HG02970 (cell line): ENCODE results near the gene THBS4.
A peak's percentile ranks its signal among the peaks of the same experiment; 100 is the strongest.

Source experiments
- ATAC-seq: cut with Tn5 transposase; IDR thresholded peaks from one replicate; pipeline ENCODE4 v1.9.1; 2021; ENCODE audit warnings: mild to moderate bottlenecking, moderate library complexity, moderate number of reproducible peaks; ENCODE audit not compliant: unreplicated experiment, low FRiP score

The THBS4 gene

DNA sequence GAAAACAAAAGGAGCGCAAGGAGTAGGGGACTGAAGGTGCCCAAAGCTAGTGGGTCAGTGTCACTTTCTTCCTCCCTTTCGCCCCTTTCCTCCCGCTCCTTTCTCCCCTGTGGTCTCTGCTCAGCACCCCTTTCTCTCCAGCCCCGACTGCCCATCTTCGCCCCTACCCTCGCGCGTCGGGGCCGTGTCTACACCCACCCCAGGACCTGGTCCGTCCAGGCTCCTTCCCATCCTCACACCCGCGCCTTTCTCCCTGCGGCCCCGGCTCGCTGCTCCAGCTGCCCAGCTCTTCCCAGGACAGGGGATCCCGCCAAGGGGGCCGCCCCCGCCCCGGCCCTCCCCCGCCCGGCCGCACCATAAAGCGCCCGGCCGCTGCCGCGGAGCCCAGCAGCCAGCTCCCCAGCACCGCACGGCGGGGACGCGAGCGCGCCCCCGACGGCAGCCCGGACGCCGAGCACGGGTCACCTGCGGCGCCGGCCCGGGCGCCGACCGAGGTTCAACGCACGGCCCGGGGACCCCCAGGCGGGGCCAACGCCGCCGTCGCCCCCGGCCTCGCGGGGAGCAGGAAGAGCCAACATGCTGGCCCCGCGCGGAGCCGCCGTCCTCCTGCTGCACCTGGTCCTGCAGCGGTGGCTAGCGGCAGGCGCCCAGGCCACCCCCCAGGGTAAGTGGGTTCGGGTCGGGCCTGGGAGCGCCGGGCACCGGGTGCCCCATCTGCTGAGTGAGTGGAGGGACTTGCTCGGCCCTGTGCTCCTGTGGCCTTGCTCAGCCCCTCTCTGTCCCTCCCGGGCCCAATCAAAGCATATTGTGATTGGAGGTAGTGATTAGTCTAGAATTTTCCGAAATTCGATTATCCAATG lies at the start of gene THBS4:
THBS4 (plus strand) TSS at position 387 of the 860 bp plus-strand sequence; CDS start at position 577, 190 bp downstream.
- no peak for ATAC-seq

DNA sequence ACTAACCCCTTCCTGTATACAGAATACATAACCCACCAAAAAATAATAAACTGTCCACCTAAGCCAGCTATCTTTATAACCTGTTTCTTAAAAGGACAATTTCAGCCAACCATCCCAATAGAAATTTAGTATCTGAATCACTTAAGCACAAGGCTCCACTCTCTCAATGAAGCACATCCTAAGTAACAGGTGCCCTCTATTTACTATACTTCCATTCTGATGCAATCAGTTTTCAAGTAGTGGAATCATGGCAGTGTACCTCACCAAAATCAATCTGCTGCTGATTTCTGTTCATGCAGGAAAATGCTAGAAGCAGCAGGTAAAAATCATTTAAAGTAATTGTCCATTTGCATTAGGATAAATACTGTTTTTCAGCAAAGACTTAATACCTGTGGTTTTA lies 48.9 kb upstream of the THBS4 start:
- ATAC-seq = no peak

DNA sequence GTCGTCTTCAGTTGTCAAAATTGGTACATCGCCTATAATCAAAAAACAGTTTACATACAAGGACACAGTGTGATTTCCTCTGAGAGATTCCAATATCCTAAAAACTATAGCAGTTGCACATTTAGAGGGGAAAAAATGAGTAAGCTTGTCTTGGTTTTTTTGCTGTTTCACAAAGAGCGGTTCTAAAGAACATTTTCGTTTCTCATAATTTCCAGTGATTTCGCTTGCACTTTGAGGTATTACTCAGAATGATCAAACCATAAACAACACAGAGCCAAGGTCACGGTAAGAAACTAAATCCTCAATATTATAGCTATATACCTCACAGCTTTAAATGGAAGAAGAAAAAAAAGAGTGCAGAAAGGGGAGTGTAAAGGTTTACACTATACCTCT lies 44.9 kb upstream of the THBS4 start:
- no peak for ATAC-seq

DNA sequence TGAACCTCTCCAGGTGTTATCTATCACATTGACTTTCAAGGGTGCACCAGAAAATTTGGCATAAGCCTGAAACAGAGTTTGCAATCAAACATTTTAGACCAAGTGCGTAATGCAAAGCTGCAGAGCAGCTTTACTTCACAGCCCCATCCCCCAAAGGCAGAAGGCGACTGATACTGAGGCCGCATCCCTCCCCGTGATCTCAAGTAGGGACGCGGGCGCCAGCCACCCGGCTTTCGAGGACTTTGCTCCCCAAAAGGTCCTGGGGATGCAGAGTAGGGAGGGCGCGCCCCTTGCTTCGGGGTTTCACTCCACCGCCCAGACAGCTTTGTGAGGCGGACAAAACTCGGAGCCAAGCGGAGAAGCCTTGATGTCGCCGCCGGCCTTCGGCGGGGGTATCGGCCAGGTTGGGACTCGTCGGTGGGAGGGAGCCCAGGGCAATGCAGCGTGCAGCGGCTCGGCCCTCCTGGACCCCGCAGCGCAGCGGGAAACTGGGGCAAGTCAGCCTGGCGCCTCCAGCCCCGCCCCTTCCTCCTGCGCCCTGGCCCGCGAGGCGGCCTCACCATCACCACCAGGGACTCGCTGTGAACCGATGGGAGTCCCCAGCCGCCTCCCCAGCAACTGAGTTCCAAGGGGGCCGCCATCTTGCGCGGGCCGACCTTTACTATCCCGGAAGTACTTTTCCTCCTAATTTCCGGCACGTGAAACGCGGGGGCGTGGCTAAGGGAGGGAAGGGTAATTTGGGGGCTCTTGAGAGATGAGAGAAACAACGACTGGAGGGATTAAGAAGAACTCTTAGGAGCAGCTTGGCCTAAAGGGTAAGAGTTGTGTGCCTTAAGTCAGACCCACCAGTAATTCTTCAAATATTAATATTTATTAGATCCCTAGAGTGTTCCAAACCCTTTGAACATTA lies 44.3 kb upstream of the THBS4 start, which contains the start of gene MTX3:
MTX3 (minus strand) TSS at position 665 of the 910 bp plus-strand sequence; CDS start at position 641, 24 bp downstream.
- peak; percentile 83 for ATAC-seq

DNA sequence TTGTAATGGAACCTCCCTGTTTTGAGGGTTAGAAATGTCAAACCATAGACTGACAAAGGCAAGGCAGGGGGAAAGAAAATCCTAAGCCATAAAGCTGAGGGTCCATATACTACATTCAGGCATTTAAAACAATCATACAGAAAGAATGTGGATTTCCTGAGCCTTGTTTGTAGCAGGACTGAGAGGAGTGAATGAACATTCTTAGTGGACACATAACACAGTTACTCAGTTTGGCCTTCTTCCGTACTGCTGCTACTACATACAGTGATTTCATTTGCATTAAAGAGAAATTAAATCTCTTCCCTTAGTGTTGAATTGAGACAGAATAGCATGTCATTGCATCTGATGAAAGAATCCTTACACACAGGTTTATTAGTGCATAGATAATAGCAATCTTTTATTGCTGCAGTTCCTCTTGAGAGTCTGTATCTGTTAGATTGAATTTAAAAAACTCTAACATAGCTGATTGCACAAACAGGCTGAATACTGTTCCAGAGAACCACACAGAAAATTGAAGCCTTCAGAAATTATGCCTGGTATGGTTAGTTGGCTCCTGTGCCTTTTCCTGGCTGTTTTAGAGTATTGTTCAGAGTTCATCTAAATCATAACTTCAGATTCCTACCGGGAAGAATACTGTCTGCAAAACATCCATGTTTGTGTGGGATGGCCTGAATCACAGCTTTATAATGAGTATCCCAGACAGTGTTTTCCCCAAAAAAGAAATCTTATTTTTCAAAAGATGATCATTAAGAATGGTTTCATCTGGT lies 42.1 kb upstream of the THBS4 start:
- no peak for ATAC-seq

DNA sequence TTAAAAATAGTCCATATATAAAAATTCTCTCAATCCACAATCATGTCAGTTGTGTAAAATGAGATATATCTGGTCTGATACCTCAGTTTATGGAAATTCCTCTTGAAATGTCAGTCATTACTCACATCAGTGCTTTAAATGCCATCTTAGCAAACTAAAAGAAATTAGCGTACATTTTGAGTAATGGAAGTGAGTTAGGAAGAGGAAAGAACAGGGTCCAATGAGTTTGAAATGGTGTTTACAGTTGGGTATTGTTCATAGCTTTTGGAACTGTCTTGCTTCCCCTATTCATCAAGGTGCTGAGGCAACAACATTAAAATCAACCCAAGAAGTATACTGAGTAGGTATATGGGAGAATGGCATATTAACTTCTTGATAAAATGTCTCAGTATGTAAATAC lies 35.4 kb upstream of the THBS4 start:
- ATAC-seq = no peak

DNA sequence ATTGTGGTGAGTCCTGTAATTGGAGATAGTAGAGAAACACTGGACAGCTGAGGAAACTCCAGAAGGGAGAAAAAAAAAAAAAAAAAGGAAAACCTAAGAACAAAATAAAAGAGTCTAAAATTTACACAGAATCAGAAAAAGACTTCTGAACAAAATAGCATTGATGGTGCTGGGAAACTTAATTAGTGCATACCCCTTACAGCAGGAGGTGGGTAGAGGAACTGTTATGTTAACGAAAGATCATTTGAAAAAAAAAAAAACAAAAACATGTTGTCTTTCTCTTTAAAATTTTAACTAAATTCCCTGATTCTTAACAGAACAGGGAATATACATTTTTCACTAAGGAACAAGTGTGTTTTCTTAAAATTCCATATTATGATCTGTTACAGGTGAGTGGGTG lies 32.5 kb upstream of the THBS4 start:
- ATAC-seq = no peak

DNA sequence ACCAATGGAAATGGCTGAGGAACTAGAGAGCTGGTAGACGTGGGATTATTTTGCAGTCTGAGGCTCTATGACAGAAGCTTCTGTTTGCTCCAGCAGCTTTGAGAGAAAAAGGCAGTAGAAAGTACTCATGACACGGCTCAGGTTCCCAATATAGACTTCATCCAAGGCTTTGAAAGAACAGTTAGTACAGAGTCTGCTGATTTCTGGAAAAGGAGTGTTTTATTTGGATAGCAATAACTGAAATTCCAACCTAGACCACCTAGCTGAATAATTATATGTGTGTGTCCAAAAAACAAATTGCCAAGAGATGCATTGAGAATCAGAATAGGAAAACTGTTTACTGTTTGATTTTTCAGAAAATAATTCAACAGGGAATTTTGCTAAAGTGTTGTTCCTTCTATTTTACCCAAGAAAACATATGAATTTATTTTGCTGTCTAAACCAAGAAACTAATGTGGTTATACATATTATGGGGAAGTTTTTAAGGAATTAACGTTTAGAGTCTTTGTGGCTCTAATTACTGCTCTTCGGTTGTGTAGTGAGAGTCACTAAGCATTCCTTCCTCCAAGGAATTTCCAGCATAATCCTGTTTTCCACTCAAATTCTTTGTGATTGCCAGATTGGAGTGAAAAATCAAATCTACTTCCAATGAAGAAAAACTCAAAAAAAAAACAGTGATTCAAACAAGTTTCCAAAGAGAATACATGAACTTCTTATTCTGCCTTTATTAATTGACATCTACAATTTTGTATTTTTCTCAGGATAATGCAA lies 26.0 kb upstream of the THBS4 start:
- no peak for ATAC-seq

DNA sequence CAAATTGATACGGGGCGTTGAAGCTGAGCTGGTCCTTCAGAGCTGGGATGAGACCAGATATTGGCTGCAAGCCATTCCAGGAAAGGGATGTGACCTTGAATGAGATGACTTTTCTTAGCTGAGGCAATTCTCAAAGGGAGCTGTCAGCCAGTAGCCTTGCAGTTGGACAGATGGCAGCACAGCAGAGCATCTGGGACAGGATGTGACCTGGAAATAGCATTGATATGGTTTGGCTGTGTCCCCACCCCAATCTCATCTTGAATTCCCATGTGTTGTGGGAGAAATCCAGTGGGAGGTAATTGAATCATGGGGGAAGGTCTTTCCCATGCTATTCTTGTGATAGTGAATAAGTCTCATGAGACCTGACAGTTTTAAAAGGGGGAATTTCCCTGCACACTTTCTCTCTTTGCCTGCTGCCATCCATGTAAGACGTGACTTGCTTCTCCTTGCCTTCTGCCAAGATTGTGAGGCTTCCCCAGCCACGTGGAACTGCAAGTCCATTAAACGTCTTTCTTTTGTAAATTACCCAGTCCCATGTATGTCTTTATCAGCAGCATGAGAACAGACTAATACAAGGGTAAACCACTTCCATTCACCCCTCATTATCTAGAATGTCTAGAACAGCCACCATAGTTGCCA lies 24.3 kb upstream of the THBS4 start:
- no peak for ATAC-seq

DNA sequence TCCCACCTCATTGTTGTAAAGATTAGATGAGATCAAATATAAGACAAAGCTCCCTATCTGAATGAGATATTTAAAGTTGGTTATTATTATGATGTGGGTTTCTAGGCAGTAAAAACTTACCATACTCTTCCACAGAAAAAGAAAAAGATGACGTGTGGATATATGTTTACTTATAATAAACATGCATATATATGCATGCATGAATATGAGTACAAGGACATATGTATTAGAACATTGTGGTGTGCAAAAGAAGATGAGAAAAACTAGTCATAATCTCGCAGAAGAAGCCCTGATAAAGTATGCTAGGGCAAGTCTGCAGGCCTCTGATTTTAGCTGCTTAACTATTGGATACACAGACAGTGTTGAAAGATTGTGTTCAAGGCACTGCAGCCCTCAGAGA lies 10.1 kb upstream of the THBS4 start:
- no peak for ATAC-seq

DNA sequence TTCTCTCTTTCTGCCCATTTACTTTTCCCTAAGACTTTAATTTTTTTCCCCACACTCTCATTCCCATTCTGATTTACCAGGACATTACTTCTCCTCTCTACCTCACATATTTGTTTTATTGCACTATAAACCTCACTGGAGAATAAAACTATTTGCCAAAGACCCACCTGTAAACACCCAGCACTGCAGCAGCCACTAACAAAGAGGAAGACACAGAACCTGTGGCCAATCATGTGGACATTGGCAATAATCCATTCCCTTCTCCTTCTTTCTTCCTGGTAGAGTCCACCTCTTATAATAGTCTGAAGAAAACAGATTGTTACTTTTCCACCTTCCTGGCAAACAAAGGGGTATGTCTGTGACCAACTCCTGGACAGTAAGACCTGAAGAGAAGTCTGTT lies 8.3 kb upstream of the THBS4 start:
- no peak for ATAC-seq

DNA sequence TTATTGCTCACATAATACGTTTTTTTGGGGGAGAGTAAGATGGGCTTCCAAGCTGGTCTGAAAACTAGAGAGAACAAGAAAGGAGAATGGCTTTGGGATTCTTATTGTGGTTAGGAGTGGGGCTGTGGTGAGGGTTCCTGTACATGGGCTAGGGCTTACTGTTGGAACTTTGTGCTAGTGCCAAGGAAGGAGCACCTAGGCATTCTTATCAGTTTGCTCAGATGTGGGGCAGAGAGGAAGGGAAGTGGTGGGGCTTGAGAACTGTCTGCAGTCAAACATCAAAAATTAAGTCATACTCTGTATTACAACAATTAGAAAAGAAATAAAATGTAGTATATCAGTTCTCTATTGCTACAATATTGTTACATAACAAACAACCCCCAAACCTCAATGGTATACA lies 4.0 kb upstream of the THBS4 start:
- no peak for ATAC-seq

DNA sequence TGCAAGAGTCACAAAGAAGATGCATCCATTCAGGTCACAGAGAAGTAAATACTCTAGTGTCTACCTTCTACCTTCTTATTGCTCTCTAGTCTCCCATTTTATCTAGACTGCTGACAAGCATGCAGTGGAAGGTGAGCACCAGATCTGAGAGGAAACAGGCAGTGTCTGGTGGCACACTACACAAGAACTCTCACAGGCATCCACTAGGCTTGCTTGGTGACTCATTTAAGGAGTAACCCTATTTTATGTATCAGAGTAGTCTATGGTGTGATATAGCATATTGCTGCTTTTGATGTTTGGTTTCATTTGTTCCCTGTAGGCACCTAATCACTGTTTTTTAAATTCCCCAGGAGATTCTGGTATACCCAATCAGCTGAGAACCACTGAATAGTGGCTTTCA lies 1.6 kb upstream of the THBS4 start:
- ATAC-seq = no peak

DNA sequence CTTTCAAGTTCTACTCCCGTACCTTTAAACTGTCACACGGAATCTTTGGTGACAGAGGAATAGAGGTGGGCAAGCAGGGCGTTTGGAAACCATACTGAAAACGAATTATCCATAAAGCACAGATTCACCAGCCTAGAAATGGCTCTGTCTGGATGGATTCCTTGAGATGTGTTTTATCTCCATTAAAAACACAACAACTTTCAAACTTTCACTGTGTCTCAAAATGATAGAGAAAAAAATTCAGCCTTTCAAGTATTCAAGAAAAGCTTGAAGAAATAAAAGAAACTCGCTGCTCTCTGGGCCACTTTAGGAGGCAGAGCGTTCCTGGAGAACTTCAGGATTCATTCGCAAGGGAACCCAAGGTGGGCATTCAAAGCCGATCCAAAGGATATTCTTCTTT lies 589 bp upstream of the THBS4 start:
- no peak for ATAC-seq

DNA sequence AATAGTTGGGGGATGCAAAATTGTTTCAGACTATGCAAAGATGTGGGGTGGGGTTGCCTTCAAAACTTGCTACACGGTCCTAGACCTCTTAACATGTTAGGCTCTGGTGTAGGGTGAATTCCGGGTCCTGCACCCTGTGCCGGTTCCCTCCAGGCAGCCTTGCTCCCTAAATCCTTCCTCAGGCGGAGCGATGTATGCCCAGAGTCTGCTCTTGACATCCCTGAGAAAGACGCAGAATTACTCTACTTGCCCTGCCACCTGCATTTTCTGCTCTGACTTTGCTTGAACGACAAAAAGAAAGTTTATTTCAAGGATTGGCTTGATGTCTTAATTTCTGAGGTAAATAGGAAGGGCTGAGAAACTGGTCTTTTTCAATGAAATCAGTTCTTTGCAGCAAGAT lies 691 bp downstream of the THBS4 start:
- no peak for ATAC-seq

DNA sequence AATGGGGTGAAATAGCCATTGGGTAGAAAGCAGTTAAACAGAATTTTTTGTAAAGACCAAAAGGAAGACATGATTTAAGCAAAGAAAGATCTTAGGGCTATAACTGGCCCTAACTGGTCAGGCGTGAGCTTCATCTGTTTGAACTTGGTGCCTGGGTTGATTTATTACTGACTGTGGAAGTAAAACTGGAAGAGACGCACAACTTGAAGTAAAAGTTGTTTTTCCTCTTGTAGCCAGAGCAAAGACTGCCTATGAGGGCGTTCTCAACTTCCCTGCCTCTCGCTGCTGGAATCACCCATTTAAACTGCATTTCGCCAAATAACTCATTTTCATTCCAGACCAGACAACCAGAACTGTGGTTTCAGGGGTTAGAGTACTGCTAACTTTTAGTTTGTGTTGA lies 1.5 kb downstream of the THBS4 start:
- ATAC-seq = no peak

DNA sequence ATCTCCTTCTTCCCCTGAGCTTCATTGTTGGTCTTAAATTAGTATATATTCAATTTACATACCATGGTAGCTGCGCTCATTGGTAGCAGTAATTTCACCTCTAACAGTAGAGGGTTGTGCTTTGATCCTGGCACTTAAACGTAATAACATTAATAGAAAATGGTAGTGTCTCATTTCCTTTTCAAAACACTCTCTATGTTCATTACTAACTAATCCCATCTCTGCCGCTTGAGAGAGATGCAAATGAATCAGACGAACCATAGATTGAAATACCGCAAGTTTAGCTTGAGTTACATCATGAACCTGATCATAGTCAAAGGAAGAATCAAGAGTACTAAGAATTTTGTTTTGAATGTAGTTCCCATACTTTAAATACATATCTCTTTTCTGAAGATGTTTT lies 2.2 kb downstream of the THBS4 start:
- no peak for ATAC-seq

DNA sequence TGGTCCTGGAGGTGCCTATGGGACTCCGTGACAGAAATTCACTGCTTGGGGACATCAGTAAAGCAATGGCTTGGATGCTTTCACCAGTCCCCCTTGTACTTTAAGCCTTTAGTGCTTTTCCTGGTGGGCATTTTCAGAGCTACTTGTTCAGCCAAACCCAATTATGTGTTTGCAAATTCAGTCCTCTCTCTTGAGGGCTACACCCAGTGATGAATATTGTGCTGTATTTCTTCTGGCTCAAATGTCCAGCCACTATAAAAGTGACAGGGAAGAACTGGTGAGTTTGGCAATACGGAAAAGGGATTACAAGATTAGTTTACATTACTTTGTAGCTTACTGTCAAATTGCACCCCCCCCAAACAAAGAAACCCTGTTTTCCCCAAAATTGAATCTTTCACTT lies 4.5 kb downstream of the THBS4 start:
- no peak for ATAC-seq

DNA sequence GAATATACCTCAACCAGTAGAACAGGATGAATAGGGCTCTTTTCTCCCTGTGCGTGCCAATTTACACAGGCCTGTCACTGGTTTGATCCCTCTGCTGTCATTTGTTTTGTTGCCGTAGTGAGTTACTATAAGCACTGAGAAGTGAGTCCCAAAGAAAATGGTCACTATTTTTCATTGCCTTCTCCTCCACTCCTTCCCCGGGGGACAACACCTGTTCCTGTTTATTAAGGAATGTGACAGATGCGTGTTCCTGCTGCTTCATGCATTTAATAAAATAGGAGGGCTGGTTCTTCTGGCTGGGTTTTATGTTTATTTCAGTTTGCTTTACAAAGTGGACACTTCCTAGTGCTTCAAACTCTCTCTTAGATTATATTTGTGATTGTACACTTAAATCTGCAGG lies 6.4 kb downstream of the THBS4 start:
- no peak for ATAC-seq
